Ovary (tissue), 3 donors: ENCODE results near the gene TSC2.

Experiments used
- EP300 ChIP-seq: sonication (generic); formaldehyde crosslinking; IDR thresholded peaks from one replicate; pipeline ENCODE4 v1.6.1; 2017; ENCODE audit warnings: antibody characterized with exemption
- POLR2A ChIP-seq: fragments of 450-650 bp; IDR thresholded peaks from one replicate; pipeline ENCODE4 v1.6.1; 2017; ENCODE audit warnings: antibody characterized with exemption, mild to moderate bottlenecking, moderate library complexity
- TF ChIP-seq, protein P1 (sequence below), 3 donors: fragments of 450-650 bp in 2 of 3; fragments of 200-600 bp in 1 of 3; IDR thresholded peaks; one replicate each; pipeline versions ENCODE4 v1.5.1 to v1.8.0; 2016 to 2022; ENCODE audit warnings: antibody characterized with exemption in 3 of 3, mild to moderate bottlenecking in 1 of 3
- donor health status: DM: no; HTN: no; CAD: no.

DNA sequence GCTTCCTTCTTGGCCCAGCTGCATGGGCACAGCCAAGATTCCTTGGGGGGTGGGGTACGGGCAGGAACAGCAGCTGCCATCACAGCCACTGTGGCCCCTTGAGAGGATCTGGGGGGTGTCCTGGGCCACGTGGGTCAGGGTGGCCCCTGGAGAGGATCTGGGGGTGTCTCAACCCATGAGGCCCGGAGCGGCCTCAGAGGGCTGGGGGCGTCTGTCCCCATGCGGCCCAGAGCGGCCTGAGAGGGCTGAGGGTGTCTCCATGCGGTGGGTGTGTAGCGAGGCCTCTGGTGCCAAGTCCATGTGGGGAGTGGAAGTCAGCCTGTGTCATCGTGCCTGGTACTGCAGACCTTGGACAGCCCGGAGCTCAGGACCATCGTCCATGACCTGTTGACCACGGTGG, 13.7 kb downstream of the TSC2 start:
- TF ChIP-seq POLR2A (no peak), EP300 (no peak)
- TF ChIP-seq, protein P1, sequence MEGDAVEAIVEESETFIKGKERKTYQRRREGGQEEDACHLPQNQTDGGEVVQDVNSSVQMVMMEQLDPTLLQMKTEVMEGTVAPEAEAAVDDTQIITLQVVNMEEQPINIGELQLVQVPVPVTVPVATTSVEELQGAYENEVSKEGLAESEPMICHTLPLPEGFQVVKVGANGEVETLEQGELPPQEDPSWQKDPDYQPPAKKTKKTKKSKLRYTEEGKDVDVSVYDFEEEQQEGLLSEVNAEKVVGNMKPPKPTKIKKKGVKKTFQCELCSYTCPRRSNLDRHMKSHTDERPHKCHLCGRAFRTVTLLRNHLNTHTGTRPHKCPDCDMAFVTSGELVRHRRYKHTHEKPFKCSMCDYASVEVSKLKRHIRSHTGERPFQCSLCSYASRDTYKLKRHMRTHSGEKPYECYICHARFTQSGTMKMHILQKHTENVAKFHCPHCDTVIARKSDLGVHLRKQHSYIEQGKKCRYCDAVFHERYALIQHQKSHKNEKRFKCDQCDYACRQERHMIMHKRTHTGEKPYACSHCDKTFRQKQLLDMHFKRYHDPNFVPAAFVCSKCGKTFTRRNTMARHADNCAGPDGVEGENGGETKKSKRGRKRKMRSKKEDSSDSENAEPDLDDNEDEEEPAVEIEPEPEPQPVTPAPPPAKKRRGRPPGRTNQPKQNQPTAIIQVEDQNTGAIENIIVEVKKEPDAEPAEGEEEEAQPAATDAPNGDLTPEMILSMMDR (IDR thresholded peaks at IDR 0.05): no peak
